Naive thymus-derived CD8-positive, alpha-beta T cell (primary cell): ENCODE data around the gene PADI3. TPM values are rescaled to one million over a fixed set of nuclear protein-coding genes. Genes with fewer than 3 reads are reported as not detected.
A peak's percentile ranks its signal among the peaks of the same experiment; 100 is the strongest.
"Not testable (repeated sequence)": the region's sequence is repeated elsewhere in the genome, so short reads cannot be mapped to it uniquely, and the experiment has no call there.

Experiments
- ATAC-seq, 2 donors: fragments of 150-1000 bp; cut with Tn5 transposase in 1 of 2; sonication (Bioruptor Pico), chemical (Tn5 transposase) in 1 of 2; 1 replicate in 1 of 2; 2 replicates in 1 of 2; pipeline ENCODE4 v1.10.0; 2021; ENCODE audit warnings: mild to moderate bottlenecking in 2 of 2, moderate library complexity in 2 of 2
- POLR2A ChIA-PET: fragments of 350-600 bp; sonication (Branson Sonifier 250); formaldehyde crosslinking; loops from one replicate; lab custom pipeline; 2021; ENCODE audit warnings: antibody characterized with exemption; lab: Charles Lee
- DNase-seq, 10 donors: peaks; one replicate each; pipeline versions ENCODE4 v3.0.0 to v3.0.0-alpha.2; 2020 to 2022
- H3K27ac Mint-ChIP-seq, 10 donors: one replicate each; pipeline ENCODE4 v1.8.0; 2020 to 2022; ENCODE audit warnings: mild to moderate bottlenecking in 10 of 10, mixed read lengths in 10 of 10, moderate library complexity in 4 of 10, inconsistent platforms in 1 of 10
- H3K27me3 Mint-ChIP-seq, 5 donors: one replicate each; pipeline ENCODE4 v1.8.0; 2021 to 2022; ENCODE audit warnings: mixed read lengths in 5 of 5
- H3K36me3 Mint-ChIP-seq, 3 donors: one replicate each; pipeline ENCODE4 v1.8.0; 2020 to 2022; ENCODE audit warnings: mixed read lengths in 3 of 3, mild to moderate bottlenecking in 2 of 3, inconsistent platforms in 1 of 3
- H3K4me1 Mint-ChIP-seq, 4 donors: one replicate each; pipeline ENCODE4 v1.8.0; 2021 to 2022; ENCODE audit warnings: mixed read lengths in 4 of 4
- H3K4me3 Mint-ChIP-seq, 10 donors: one replicate each; pipeline ENCODE4 v1.8.0; 2020 to 2022; ENCODE audit warnings: mild to moderate bottlenecking in 10 of 10, mixed read lengths in 10 of 10, moderate library complexity in 6 of 10, inconsistent platforms in 1 of 10
- H3K9me3 Mint-ChIP-seq, 9 donors: one replicate each; pipeline ENCODE4 v1.8.0; 2020 to 2022; ENCODE audit warnings: mixed read lengths in 9 of 9, mild to moderate bottlenecking in 3 of 9, inconsistent platforms in 1 of 9, moderate library complexity in 1 of 9
- microRNA-seq: library from miRNA; unstranded; fragments of <30 nt; microRNA quantifications from one replicate; pipeline ENCODE4 v1.2.0, GENCODE V29; 2022; ENCODE audit warnings: borderline microRNAs expressed
- polyA plus RNA-seq, 3 donors: library from polyadenylated mRNA; unstranded; fragments of 300-500 nt; fragmentation: Illumina TruSeq; gene quantifications; one replicate each; pipeline ENCODE4 v1.2.3, GENCODE V29; 2021
- total RNA-seq, 8 experiments: library from RNA in 2 of 8; stranded (reverse) in 2 of 8; gene quantifications; one replicate each; pipeline ENCODE4 v1.2.3 and lab custom pipeline; 2021 to 2026

Gene PADI3
- total and polyA plus RNA-seq, 5 experiments from 2014 or later = not detected

DNA sequence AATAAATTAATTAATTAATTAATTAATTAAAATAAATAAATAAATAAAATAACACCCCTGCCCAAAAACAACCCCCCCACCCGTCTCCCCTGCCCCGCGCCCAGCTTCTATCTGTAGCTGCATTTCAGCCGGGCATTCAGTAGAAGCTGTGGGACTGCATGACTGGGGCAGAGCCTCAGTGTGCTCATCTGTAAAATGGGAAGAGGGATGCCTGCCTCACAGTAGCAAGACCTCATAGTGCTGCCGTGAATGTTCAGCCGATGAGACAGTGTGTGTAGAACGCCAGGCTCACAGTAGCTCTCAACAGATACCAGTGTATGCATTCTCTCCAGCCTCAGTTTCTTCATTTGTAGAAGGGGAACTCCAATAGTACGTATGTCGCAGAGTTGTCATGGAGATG, 67.8 kb downstream of the PADI3 start:
- no peak for DNase-seq
- Mint-ChIP-seq H3K4me3 (no peak overlapping the region), H3K9me3 (peaks cover 0 to 4% (median 0%) of the 10 kb centered on the region in 9 donors), H3K4me1 (peaks cover 4 to 10% (median 7%) of the 10 kb centered on the region in 4 donors), H3K27ac (no peak overlapping the region), H3K36me3 (no peaks in the 10 kb centered on the region), H3K27me3 (peaks cover 0 to 13% (median 7%) of the 10 kb centered on the region in 5 donors)
- POLR2A ChIA-PET = no interaction called here
- ATAC-seq = no peak

DNA sequence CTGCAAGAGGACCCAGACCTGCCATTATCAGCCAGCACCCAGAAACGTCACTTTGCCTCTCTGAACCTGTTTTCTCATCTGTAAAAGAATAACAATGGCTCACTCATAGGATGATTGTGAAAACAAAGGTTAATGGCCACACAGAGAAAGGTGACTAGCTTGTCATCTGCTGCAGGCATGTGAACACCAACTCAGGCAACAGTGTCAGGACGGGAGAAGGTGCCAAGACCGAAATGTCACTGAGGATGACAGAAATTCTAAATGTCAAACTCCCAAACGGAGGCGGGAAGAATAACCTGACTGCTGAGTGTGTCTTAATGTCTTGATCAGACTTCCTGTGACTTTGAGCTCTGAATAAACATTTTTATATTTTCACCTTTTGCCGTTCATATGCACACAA, 69.4 kb downstream of the PADI3 start:
- Mint-ChIP-seq H3K27ac (no peak overlapping the region), H3K9me3 (peaks cover 0 to 4% (median 2%) of the 10 kb centered on the region in 9 donors), H3K27me3 (peaks cover 0 to 9% (median 7%) of the 10 kb centered on the region in 5 donors), H3K4me3 (no peak overlapping the region), H3K4me1 (peaks cover 0 to 3% (median 0%) of the 10 kb centered on the region in 4 donors), H3K36me3 (no peaks in the 10 kb centered on the region)
- POLR2A ChIA-PET = no interaction called here
- ATAC-seq (no peak), DNase-seq (no peak)

- peaks cover 0 to 7% (median 2%) of the 10 kb centered on the region in 9 donors for H3K9me3 Mint-ChIP-seq
- H3K4me1 Mint-ChIP-seq = peaks cover 0 to 3% (median 0%) of the 10 kb centered on the region in 4 donors
- no peak overlapping the region for H3K27ac Mint-ChIP-seq
- no peak overlapping the region for H3K4me3 Mint-ChIP-seq
- ATAC-seq (no peak), DNase-seq (no peak)
- H3K27me3 Mint-ChIP-seq = peaks cover 0 to 9% (median 2%) of the 10 kb centered on the region in 5 donors
- POLR2A ChIA-PET = no interaction called here
- H3K36me3 Mint-ChIP-seq = peaks cover 0 to 3% (median 2%) of the 10 kb centered on the region in 3 donors
These were observed 70.9 kb downstream of the PADI3 start for GRCh38 chr1:17319561-17320350.

DNA sequence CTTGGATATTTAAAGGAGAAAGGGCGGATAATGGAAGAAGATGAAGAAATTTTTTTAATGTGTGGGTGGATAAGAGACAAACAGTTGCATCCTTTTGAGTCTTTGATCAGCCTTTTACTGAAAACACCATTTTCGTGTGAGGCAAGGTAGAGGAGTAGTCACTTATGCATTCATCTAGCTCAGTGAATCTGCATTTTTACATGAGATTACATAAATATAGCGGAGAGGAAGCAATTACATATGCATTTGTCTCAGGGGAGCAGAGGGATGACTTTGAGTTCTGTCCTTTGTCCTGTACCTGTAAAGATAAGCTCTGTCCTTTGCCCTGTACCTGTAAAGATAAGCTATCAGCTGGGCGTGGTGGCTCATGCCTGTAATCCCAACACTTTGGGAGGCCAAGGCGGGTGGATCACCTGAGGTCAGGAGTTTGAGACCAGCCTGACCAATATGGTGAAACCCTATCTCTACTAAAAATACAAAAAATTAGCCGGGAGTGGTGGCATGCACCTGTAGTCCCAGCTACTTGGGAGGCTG, 73.0 kb downstream of the PADI3 start:
- H3K4me3 Mint-ChIP-seq, DNase-seq, H3K9me3 Mint-ChIP-seq, H3K36me3 Mint-ChIP-seq, H3K4me1 Mint-ChIP-seq, ATAC-seq, H3K27ac Mint-ChIP-seq, POLR2A ChIA-PET, H3K27me3 Mint-ChIP-seq: not testable (repeated sequence)

- no peak for DNase-seq
- no peak overlapping the region for H3K4me3 Mint-ChIP-seq
- H3K36me3 Mint-ChIP-seq = peaks cover 0 to 7% (median 6%) of the 10 kb centered on the region in 3 donors
- POLR2A ChIA-PET = no interaction called here
- H3K4me1 Mint-ChIP-seq = no peaks in the 10 kb centered on the region
- H3K27me3 Mint-ChIP-seq = peaks cover 4 to 22% (median 15%) of the 10 kb centered on the region in 5 donors
- no peak overlapping the region for H3K27ac Mint-ChIP-seq
- peaks cover 0 to 5% (median 0%) of the 10 kb centered on the region in 9 donors for H3K9me3 Mint-ChIP-seq
- ATAC-seq = no peak
These were observed 80.0 kb downstream of the PADI3 start for GRCh38 chr1:17328855-17329254.

DNA sequence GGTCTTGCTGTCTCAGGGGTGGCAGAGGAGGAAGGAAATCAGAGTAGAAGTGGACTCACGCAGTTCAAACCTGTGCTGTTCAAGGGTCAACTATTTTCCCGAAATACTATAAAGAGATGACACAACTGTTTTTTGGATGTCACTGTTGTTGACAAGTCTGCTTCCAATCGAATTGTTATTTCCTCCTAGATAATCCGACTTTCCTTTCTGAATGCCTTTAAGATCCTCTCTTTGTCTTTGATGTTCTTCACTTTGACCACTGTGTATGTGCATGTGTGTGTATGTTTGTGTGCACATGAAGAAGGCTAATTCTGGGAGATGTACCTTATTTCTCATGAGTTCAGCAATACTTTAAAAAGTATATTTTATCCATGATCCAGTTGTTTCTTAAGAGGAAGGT, 80.7 kb downstream of the PADI3 start:
- no peak overlapping the region for H3K4me3 Mint-ChIP-seq
- POLR2A ChIA-PET = no interaction called here

DNA sequence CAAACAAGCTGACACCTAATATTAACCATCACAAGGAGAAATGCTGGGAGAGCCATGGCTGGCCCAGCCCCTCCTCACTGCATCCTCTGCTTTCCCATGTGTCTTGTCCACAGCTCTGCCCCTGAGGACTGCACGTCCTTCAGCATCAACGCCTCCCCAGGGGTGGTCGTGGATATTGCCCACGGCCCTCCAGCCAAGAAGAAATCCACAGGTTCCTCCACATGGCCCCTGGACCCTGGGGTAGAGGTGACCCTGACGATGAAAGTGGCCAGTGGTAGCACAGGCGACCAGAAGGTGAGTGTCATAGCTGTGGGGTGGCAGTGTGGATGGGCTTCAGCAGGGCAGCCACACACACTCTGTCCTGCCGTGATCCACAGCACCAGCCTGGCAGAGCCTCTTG, 82.0 kb downstream of the PADI3 start:
- H3K27me3 Mint-ChIP-seq = peaks cover 4 to 28% (median 15%) of the 10 kb centered on the region in 5 donors
- H3K4me1 Mint-ChIP-seq = no peaks in the 10 kb centered on the region
- H3K27ac Mint-ChIP-seq = peak overlapping the region in 1 of 10 donors; percentile 24
- peaks cover 0 to 5% (median 0%) of the 10 kb centered on the region in 3 donors for H3K36me3 Mint-ChIP-seq
- no peak overlapping the region for H3K4me3 Mint-ChIP-seq
- ATAC-seq = no peak
- no peak for DNase-seq
- POLR2A ChIA-PET = no interaction called here
- peaks cover 0 to 6% (median 0%) of the 10 kb centered on the region in 9 donors for H3K9me3 Mint-ChIP-seq

More for the DNA sequence above, 80.7 kb downstream of the PADI3 start:
- Mint-ChIP-seq H3K4me1 (no peaks in the 10 kb centered on the region), H3K9me3 (peaks cover 0 to 6% (median 0%) of the 10 kb centered on the region in 9 donors), H3K27me3 (peaks cover 4 to 22% (median 15%) of the 10 kb centered on the region in 5 donors), H3K27ac (no peak overlapping the region), H3K36me3 (peaks cover 0 to 6% (median 4%) of the 10 kb centered on the region in 3 donors)
- ATAC-seq (no peak), DNase-seq (no peak)

DNA sequence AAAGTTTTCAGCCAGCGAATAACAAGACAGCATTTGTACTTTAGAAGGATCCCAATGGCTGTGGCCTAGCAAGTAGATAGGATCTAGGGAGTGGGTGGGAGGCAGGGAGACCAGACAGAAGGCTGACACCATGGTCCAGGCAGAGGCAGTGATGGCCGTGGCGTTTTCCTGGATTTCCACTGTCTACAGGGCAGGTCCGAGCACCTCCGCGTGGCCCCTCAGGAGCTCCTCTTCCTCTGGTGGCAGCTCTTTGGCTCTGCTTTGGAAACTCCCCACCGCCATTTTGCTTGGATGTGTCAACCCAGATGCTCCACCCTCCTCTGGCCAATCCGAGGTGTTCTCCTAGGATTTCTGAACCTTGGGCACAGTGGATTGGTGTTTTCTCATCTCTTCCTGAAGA, 84.2 kb downstream of the PADI3 start:
- Mint-ChIP-seq H3K36me3 (peaks cover 0 to 5% (median 0%) of the 10 kb centered on the region in 3 donors), H3K9me3 (peaks cover 0 to 6% (median 0%) of the 10 kb centered on the region in 9 donors), H3K4me1 (peaks cover 0 to 8% (median under 1%) of the 10 kb centered on the region in 4 donors), H3K27ac (no peak overlapping the region), H3K4me3 (no peak overlapping the region), H3K27me3 (peaks cover 6 to 36% (median 19%) of the 10 kb centered on the region in 5 donors)
- POLR2A ChIA-PET = no interaction called here
- DNase-seq (no peak), ATAC-seq (no peak)

Small RNA genes lying within 50 kb of the gene (microRNA-seq; reads per million reads assigned to microRNA genes)
- not detected for gene MIR3972

Other genes with a start within 250 kb of the PADI3 start
- gene ATP13A2, start 237.2 kb upstream of the PADI3 start, total RNA-seq = 10 to 100 TPM; 44.3 to 44.4 TPM
- gene ATP13A2, start 237.2 kb upstream of the PADI3 start, polyA plus RNA-seq = 10 to 100 TPM; 21.6 to 43.7 (median 31.9) TPM
- 10 to 100 TPM; 56.1 to 60.6 TPM for gene SDHB, start 195.1 kb upstream of the PADI3 start, total RNA-seq
- gene SDHB, start 195.1 kb upstream of the PADI3 start, polyA plus RNA-seq = 100 to 1,000 TPM; 128 to 149 (median 129) TPM
- not detected for gene PADI2, start 129.6 kb upstream of the PADI3 start, total RNA-seq
- under 1 TPM in 1 of 3 donors, not detected in 2; 0.06 TPM for gene PADI2, start 129.6 kb upstream of the PADI3 start, polyA plus RNA-seq
- gene PADI1, start 44.0 kb upstream of the PADI3 start, total RNA-seq = not detected
- gene PADI1, start 44.0 kb upstream of the PADI3 start, polyA plus RNA-seq = not detected
- 1 to 10 TPM; 3.9 to 4.3 TPM for gene PADI4, start 59.1 kb downstream of the PADI3 start, total RNA-seq
- gene PADI4, start 59.1 kb downstream of the PADI3 start, polyA plus RNA-seq = 10 to 100 TPM; 10.7 to 12.8 (median 11.8) TPM
- not detected for gene PADI6, start 123.1 kb downstream of the PADI3 start, total RNA-seq
- gene PADI6, start 123.1 kb downstream of the PADI3 start, polyA plus RNA-seq = not detected
- 10 to 100 TPM; 60.9 to 61.9 TPM for gene RCC2, start 190.6 kb downstream of the PADI3 start, total RNA-seq
- gene RCC2, start 190.6 kb downstream of the PADI3 start, polyA plus RNA-seq = 10 to 100 TPM; 20.8 to 37.5 (median 26.0) TPM